Measurements from ENCODE around the gene ZNF738.
"Not testable (repeated sequence)": the region's sequence is repeated elsewhere in the genome, so short reads cannot be mapped to it uniquely, and the experiment has no call there.

The ZNF738 gene

DNA sequence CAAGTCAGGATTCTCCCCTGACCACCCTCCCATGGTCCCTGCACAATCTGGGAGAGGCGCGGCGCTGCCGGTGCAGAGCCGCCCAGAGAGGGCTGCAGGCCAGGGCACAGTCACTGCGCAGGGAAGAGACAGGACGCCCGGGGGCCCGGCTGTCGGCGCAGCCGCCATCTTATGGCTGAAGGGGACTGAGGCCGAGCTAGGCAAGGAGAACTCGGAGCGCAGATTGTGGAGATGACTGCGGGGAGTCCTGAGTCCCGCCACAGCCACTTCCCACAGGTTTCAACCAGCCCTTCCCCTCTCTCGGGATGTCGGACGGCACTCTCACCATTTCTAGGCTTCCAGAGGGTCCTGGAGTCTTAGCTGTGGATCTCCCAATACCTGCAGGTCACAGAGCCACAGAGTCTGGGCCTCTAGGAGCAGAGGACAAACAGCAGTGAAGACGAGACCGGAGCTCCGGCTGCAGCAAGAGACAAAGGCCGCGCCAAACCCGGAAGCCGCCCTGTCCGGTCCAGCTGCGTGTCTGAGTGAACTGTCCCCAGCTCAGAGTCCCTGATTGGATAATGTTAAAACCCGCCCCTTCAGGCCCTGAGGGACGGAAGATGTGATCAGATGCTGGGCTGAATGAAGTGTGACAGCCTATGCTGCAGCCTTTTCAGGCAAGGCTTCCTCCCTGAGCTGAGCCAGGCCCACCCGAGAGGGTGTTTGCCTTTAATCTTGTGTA lies 29.8 kb upstream of the ZNF738 start, which contains the start of gene ZNF708:
TSS of gene ZNF708 (minus strand) at position 526 of the 721 bp plus-strand sequence. CDS start at position 328, 198 bp downstream.
- Histone ChIP-seq H3K4me1 (ENCODE audit: control insufficient read depth in 2 of 2, insufficient read depth in 2 of 2, low read length in 2 of 2) (peaks cover 5 to 6% of the 10 kb centered on the region in 2 donors), H3K36me3 (ENCODE audit: control insufficient read depth in 2 of 2, insufficient read depth in 2 of 2, low read length in 2 of 2) (peaks cover 3 to 6% of the 10 kb centered on the region in 2 donors), H3K27ac (ENCODE audit: low read depth in 2 of 2, low read length in 2 of 2) (peak within 1 kb of the TSS; percentile 94 to 98), H3K9me3 (ENCODE audit: control insufficient read depth in 2 of 2, low read length in 2 of 2) (no peaks in the 10 kb centered on the region), H3K27me3 (ENCODE audit: control insufficient read depth in 2 of 2, insufficient read depth in 2 of 2, low read length in 2 of 2) (no peaks in the 10 kb centered on the region), H3K4me3 (ENCODE audit: low read length in 2 of 2) (peak within 1 kb of the TSS; percentile 94 to 99), H3K9ac (ENCODE audit: low read depth in 1 of 2, low read length in 2 of 2) (peak within 1 kb of the TSS; percentile 97)

DNA sequence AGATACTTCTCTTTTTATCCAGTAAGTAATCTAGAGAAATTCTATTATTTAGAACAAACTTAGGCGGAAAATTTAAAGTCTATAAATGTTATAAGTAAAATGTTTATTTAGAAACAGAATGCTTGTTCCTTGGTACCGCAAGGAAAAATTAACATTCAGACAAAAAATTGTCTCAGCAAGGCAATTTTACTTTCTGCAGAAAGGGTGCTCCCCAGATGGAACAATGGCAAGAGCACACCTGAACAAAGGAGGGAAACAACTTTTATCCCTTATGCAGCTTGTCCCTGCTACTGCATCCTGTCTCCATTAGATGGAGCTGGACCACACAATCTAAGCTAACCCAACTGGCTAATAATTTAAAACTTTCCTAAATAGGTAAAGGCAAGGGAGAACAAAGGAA lies 23.1 kb upstream of the ZNF738 start:
- no peaks in the 10 kb centered on the region for H3K4me1 ChIP-seq (ENCODE audit: control insufficient read depth in 2 of 2, insufficient read depth in 2 of 2, low read length in 2 of 2)
- peaks cover 5 to 9% of the 10 kb centered on the region in 2 donors for H3K9me3 ChIP-seq (ENCODE audit: control insufficient read depth in 2 of 2, low read length in 2 of 2)

DNA sequence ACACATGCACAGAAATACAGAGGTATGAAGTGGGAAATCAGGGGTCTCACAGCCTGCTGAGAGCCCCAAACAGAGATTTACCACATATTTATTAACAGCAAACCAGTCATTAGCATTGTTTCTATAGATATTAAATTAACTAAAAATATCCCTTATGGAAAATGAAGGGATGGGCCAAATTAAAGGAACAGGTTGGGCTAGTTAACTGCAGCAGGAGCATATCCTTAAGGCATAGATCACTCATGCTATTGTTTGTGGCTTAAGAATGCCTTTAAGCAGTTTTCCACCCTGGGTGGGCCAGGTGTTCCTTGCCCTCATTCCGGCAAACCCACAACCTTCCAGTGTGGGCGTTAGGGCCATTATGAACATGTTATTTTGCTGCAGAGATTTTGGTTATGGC lies 14.0 kb upstream of the ZNF738 start:
- H3K27ac ChIP-seq (ENCODE audit: low read depth in 2 of 2, low read length in 2 of 2); H3K27me3 ChIP-seq (ENCODE audit: control insufficient read depth in 2 of 2, insufficient read depth in 2 of 2, low read length in 2 of 2); H3K9ac ChIP-seq (ENCODE audit: low read depth in 1 of 2, low read length in 2 of 2); H3K9me3 ChIP-seq (ENCODE audit: control insufficient read depth in 2 of 2, low read length in 2 of 2); H3K4me1 ChIP-seq (ENCODE audit: control insufficient read depth in 2 of 2, insufficient read depth in 2 of 2, low read length in 2 of 2); H3K36me3 ChIP-seq (ENCODE audit: control insufficient read depth in 2 of 2, insufficient read depth in 2 of 2, low read length in 2 of 2); H3K4me3 ChIP-seq (ENCODE audit: low read length in 2 of 2): not testable (repeated sequence)

More for the DNA sequence above, 23.1 kb upstream of the ZNF738 start:
- Histone ChIP-seq H3K9ac (ENCODE audit: low read depth in 1 of 2, low read length in 2 of 2) (no peak overlapping the region), H3K36me3 (ENCODE audit: control insufficient read depth in 2 of 2, insufficient read depth in 2 of 2, low read length in 2 of 2) (no peaks in the 10 kb centered on the region), H3K27me3 (ENCODE audit: control insufficient read depth in 2 of 2, insufficient read depth in 2 of 2, low read length in 2 of 2) (no peaks in the 10 kb centered on the region), H3K27ac (ENCODE audit: low read depth in 2 of 2, low read length in 2 of 2) (no peak overlapping the region), H3K4me3 (ENCODE audit: low read length in 2 of 2) (no peak overlapping the region)

DNA sequence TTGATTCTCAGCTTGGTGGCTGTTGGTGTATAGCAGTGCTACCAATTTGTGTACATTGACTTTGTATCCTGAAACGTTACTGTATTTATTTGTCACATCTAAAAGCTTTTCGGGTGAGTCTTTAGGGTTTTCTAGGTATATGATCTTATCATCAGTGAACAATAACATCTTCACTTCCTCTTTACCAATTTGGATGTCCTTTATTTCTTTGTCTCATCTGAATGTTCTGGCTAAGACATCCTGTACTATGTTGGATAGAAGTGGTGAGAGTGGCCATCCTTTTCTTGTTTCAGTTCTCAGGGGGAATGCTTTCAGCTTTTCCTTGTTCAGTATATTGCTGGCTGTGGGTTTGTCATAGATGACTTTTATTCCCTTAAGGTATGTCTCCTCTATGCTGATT lies 6.0 kb upstream of the ZNF738 start:
- Histone ChIP-seq H3K4me1 (ENCODE audit: control insufficient read depth in 2 of 2, insufficient read depth in 2 of 2, low read length in 2 of 2) (no peaks in the 10 kb centered on the region), H3K27me3 (ENCODE audit: control insufficient read depth in 2 of 2, insufficient read depth in 2 of 2, low read length in 2 of 2) (no peaks in the 10 kb centered on the region), H3K36me3 (ENCODE audit: control insufficient read depth in 2 of 2, insufficient read depth in 2 of 2, low read length in 2 of 2) (no peaks in the 10 kb centered on the region), H3K9me3 (ENCODE audit: control insufficient read depth in 2 of 2, low read length in 2 of 2) (peaks cover 0 to 4% of the 10 kb centered on the region in 2 donors), H3K4me3 (ENCODE audit: low read length in 2 of 2) (no peak overlapping the region), H3K27ac (ENCODE audit: low read depth in 2 of 2, low read length in 2 of 2) (no peak overlapping the region), H3K9ac (ENCODE audit: low read depth in 1 of 2, low read length in 2 of 2) (no peak overlapping the region)

DNA sequence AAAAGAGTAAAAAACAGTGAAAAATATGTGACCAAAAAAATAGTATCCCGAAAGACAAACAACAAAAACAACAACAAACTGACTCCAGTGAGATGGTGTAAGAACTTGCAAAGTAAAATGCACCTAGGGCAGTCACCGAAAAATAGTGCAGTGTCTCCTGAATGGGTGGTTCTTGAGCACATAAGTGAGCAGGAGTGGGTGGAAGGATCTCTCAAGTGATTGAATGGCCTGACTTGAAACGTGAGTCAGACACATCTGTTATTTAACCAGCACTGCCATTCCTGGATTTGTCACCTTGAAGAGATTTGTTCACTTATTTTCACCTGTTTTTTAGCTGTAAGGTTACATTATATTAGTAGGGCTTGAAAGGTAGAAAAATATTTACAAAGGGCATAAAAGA lies 3.5 kb downstream of the ZNF738 start:
- H3K9ac ChIP-seq (ENCODE audit: low read depth in 1 of 2, low read length in 2 of 2), result no peak overlapping the region
- no peaks in the 10 kb centered on the region for H3K27me3 ChIP-seq (ENCODE audit: control insufficient read depth in 2 of 2, insufficient read depth in 2 of 2, low read length in 2 of 2)
- H3K4me3 ChIP-seq (ENCODE audit: low read length in 2 of 2), result no peak overlapping the region
- peaks cover 7 to 14% of the 10 kb centered on the region in 2 donors for H3K36me3 ChIP-seq (ENCODE audit: control insufficient read depth in 2 of 2, insufficient read depth in 2 of 2, low read length in 2 of 2)
- no peak overlapping the region for H3K27ac ChIP-seq (ENCODE audit: low read depth in 2 of 2, low read length in 2 of 2)
- H3K9me3 ChIP-seq (ENCODE audit: control insufficient read depth in 2 of 2, low read length in 2 of 2), result peaks cover 2 to 5% of the 10 kb centered on the region in 2 donors
- H3K4me1 ChIP-seq (ENCODE audit: control insufficient read depth in 2 of 2, insufficient read depth in 2 of 2, low read length in 2 of 2), result no peaks in the 10 kb centered on the region

DNA sequence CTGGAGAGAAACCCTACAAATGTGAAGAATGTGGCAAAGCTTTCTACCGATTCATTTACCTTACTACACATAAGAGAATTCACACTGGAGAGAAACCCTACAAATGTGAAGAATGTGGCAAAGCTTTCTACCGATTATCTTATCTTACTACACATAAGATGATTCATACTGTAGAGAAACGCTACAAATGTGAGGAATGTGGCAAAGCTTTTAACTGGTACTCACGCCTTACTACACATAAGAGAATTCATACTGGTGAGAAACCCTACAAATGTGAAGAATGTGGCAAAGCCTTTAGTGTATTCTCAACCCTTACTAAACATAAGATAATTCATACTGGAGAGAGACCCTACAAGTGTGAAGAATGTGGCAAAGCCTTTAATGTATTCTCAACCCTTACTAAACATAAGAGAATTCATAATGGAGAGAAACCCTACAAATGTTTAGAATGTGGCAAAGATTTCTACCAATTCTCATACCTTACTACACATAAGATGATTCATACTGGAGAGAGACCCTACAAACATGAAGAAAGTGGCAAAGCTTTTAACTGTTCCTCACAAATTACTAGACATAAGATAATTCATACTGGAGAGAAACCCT lies 25.3 kb downstream of the ZNF738 start:
- H3K36me3 ChIP-seq (ENCODE audit: control insufficient read depth in 2 of 2, insufficient read depth in 2 of 2, low read length in 2 of 2), result peaks cover 4 to 10% of the 10 kb centered on the region in 2 donors
- peaks cover 36 to 38% of the 10 kb centered on the region in 2 donors for H3K9me3 ChIP-seq (ENCODE audit: control insufficient read depth in 2 of 2, low read length in 2 of 2)
- no peaks in the 10 kb centered on the region for H3K27me3 ChIP-seq (ENCODE audit: control insufficient read depth in 2 of 2, insufficient read depth in 2 of 2, low read length in 2 of 2)
- no peak overlapping the region for H3K9ac ChIP-seq (ENCODE audit: low read depth in 1 of 2, low read length in 2 of 2)
- no peak overlapping the region for H3K4me3 ChIP-seq (ENCODE audit: low read length in 2 of 2)
- no peak overlapping the region for H3K27ac ChIP-seq (ENCODE audit: low read depth in 2 of 2, low read length in 2 of 2)
- no peaks in the 10 kb centered on the region for H3K4me1 ChIP-seq (ENCODE audit: control insufficient read depth in 2 of 2, insufficient read depth in 2 of 2, low read length in 2 of 2)

DNA sequence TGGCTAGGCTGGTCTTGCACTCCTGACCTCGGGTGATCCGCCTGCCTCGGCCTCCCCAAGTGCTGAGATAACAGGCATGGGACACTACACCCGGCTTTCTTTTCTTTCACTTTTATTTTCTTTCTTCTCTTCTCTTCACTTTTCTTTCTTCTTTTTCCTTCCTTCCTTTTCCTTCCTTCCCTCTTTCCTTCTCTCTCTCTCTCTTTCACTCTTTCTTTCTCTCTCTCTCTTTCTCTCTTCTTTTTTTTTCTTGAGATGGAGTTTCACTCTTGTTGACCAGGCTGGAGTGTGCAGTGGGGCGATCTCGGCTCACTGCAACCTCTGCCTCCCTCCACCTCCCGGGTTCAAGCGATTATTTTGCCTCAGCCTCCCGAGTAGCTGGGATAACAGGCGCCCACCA lies 37.3 kb downstream of the ZNF738 start:
- Histone ChIP-seq H3K27ac (ENCODE audit: low read depth in 2 of 2, low read length in 2 of 2) (no peak overlapping the region), H3K9ac (ENCODE audit: low read depth in 1 of 2, low read length in 2 of 2) (no peak overlapping the region), H3K4me1 (ENCODE audit: control insufficient read depth in 2 of 2, insufficient read depth in 2 of 2, low read length in 2 of 2) (peaks cover 0 to 7% of the 10 kb centered on the region in 2 donors), H3K36me3 (ENCODE audit: control insufficient read depth in 2 of 2, insufficient read depth in 2 of 2, low read length in 2 of 2) (peaks cover 9% of the 10 kb centered on the region in 2 donors), H3K27me3 (ENCODE audit: control insufficient read depth in 2 of 2, insufficient read depth in 2 of 2, low read length in 2 of 2) (no peaks in the 10 kb centered on the region), H3K9me3 (ENCODE audit: control insufficient read depth in 2 of 2, low read length in 2 of 2) (no peaks in the 10 kb centered on the region), H3K4me3 (ENCODE audit: low read length in 2 of 2) (no peak overlapping the region)

DNA sequence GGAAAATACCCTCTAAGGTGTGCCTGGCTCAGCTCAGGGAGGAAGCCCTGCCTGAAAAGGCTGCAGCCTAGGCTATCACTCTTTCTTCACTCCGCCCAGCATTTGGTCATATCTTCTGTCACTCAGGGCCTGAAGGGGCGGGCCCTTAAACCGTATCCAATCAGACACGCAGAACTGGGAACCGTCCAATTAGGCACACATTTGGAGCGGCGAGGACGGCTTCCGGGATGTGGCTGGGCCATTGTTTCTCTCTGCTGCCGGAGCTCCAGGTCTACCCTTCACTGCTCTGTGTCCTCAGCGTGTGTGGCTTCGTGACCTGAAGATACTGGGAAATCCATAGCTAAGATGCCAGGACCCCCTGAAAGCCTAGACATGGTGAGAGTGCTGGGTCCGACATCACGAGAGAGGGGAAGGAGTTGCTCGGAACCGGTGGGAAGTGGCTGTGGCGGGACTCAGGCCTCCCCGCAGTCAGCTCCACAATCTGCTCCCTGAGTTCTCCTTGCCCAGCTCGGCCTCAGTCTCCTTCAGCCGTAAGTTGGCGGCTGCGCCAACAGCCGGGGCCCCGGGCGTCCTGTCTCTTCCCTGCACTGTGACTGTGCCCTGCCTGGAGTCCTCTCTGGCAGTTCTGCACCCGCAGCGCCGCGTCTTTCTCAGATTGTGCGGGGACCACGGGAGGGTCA lies 38.2 kb downstream of the ZNF738 start, which contains the start of gene ZNF493:
TSS of gene ZNF493 (plus strand) at position 241 of the 680 bp plus-strand sequence. CDS start at position 346, 105 bp downstream.
- H3K36me3 ChIP-seq (ENCODE audit: control insufficient read depth in 2 of 2, insufficient read depth in 2 of 2, low read length in 2 of 2), result peaks cover 9% of the 10 kb centered on the region in 2 donors
- no peaks in the 10 kb centered on the region for H3K9me3 ChIP-seq (ENCODE audit: control insufficient read depth in 2 of 2, low read length in 2 of 2)
- no peaks in the 10 kb centered on the region for H3K27me3 ChIP-seq (ENCODE audit: control insufficient read depth in 2 of 2, insufficient read depth in 2 of 2, low read length in 2 of 2)
- peak within 1 kb of the TSS; percentile 74 to 98 for H3K9ac ChIP-seq (ENCODE audit: low read depth in 1 of 2, low read length in 2 of 2)
- peaks cover 0 to 7% of the 10 kb centered on the region in 2 donors for H3K4me1 ChIP-seq (ENCODE audit: control insufficient read depth in 2 of 2, insufficient read depth in 2 of 2, low read length in 2 of 2)
- peak within 1 kb of the TSS; percentile 77 to 87 for H3K27ac ChIP-seq (ENCODE audit: low read depth in 2 of 2, low read length in 2 of 2)
- H3K4me3 ChIP-seq (ENCODE audit: low read length in 2 of 2), result peak within 1 kb of the TSS; percentile 86 to 100

DNA sequence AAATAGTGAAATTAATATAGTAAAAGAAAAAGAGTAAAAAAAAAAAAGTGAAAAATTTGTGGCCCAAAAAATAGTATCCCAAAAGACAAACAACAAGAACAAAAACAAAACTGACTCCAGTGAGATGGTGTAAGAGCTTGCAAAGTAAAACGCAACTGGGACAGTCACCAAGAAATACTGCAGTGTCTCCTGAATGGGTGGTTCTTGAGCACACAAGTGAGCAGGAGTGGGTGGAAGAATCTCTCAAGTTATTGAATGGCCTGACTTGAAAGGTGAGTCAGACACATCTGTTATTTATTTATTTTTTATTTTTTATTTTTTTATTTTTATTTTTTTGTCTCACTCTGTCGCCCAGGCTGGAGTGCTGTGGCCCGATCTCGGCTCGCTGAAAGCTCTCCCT lies 40.1 kb downstream of the ZNF738 start:
- H3K4me3 ChIP-seq (ENCODE audit: low read length in 2 of 2), result no peak overlapping the region
- peaks cover 0 to 7% of the 10 kb centered on the region in 2 donors for H3K4me1 ChIP-seq (ENCODE audit: control insufficient read depth in 2 of 2, insufficient read depth in 2 of 2, low read length in 2 of 2)
- H3K36me3 ChIP-seq (ENCODE audit: control insufficient read depth in 2 of 2, insufficient read depth in 2 of 2, low read length in 2 of 2), result peaks cover 9 to 12% of the 10 kb centered on the region in 2 donors
- H3K9me3 ChIP-seq (ENCODE audit: control insufficient read depth in 2 of 2, low read length in 2 of 2), result peaks cover 0 to 7% of the 10 kb centered on the region in 2 donors
- H3K9ac ChIP-seq (ENCODE audit: low read depth in 1 of 2, low read length in 2 of 2), result no peak overlapping the region
- no peaks in the 10 kb centered on the region for H3K27me3 ChIP-seq (ENCODE audit: control insufficient read depth in 2 of 2, insufficient read depth in 2 of 2, low read length in 2 of 2)
- H3K27ac ChIP-seq (ENCODE audit: low read depth in 2 of 2, low read length in 2 of 2), result no peak overlapping the region
